ENCODE data around the gene UBIAD1.
A peak's percentile ranks its signal among the peaks of the same experiment; 100 is the strongest.
"Not testable (repeated sequence)": the region's sequence is repeated elsewhere in the genome, so short reads cannot be mapped to it uniquely, and the experiment has no call there.

Gene UBIAD1

GRCh38 chr1:11272832-11273594, at the start of gene UBIAD1:
Gene UBIAD1, plus strand, starts transcription at chr1:11273198. Its CDS starts 334 bp downstream, at chr1:11273532.
- peak; percentile 99 for DNase-seq

DNA sequence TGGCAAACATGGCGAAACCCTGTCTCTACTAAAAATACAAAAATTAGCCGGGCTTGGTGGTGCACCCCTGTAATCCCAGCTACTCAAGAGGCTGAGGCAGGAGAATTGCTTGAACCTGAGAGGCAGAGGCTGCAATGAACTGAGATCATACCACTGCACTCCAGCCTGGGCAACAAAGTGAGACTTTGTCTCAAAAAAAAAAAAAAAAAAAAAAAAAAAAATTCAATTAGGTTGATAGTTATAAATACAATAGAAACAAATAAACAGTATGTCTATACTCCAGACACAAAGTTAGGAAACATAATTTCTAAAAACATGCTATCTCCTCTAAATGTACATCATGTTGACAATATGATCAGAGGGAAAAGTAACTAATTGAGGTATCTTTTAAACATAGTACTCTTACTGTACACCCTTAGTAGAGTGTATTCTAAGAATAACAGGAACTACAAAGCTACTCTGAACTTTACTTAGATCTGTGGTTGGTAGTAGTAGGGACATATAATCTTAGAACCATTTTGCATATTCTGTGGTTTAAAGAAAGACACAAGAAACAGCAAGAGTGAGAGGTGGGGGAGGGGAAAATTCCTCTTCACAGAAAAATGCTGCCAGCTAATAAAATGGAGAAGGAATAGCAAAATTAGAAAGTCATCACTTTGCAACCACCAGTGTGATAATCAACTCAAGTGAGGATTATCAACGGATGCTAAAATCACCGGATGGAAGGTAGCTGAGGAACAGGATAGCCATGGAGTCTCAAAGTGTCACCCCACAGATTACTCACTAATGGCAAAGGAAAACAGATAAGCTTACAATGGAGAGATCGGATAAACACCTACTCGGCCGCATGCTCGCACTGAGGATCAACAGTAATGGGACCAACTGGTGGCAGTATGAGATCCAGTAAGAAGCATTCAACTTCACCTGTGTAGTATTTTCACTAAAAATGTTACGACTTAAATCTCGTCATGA, 45.6 kb upstream of the UBIAD1 start:
- DNase-seq: no peak

GRCh38 chr1:11229203-11229602, 43.8 kb upstream of the UBIAD1 start:
- DNase-seq: no peak

DNA sequence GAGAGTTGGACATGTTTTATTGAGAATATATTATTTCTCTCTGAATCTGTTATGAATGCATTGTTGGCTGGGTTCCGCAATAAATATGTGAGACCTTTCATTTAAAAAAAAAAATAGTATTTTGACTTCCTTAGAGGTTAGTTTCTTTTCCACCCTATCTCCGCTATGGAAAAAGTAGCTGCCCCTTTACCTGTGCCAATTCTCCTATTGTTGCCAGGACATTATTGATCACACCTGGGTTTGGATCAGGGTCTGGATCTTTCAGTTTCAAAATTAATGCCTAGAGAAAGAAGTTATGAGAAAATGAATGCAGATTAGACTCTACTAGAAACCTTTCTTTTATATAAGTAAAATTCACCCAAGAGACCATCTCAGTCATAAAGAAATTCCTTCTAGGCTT, 39.8 kb upstream of the UBIAD1 start:
- no peak for DNase-seq

DNA sequence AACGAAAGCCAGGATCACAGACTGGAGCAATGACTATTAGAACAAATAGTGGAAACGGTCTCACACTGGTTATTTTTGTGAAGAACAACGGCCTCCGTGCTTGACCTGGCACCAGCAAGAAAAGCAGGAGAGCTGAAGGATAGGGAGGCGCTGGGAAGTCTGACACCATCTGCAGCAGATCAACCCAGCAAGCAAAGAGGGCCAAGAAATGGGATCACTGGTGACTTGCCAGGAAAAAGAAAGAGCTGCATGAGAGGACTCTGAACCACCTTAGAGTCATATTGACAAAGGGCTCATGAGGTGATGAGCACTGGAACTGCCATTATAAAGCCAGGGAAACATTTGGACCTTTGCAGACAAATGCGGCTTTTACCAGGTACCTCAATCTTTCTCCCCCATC, 35.6 kb upstream of the UBIAD1 start:
- DNase-seq: no peak

DNA sequence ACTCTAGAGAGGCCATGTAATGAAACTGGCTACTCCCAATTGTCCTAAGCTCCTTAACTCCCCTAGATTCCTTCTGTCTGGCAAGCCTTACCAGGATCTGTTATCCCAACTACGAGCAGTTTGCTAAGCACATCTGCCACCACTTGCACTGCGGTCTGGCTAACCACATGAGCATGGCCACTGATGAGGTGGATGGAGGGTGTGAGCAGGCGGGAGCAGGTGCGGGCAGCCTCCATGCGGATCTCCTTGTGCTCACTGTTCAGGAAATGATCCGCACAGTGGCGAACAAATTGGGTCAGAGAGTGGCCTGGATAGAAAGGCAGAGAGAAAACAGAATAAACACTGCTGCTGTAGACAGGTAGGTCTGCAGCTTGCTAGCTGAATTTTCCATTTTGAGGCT, 34.7 kb upstream of the UBIAD1 start:
- peak; percentile 18 for DNase-seq

- DNase-seq: no peak
Measured at GRCh38 chr1:11245248-11245647, 27.8 kb upstream of the UBIAD1 start.

DNA sequence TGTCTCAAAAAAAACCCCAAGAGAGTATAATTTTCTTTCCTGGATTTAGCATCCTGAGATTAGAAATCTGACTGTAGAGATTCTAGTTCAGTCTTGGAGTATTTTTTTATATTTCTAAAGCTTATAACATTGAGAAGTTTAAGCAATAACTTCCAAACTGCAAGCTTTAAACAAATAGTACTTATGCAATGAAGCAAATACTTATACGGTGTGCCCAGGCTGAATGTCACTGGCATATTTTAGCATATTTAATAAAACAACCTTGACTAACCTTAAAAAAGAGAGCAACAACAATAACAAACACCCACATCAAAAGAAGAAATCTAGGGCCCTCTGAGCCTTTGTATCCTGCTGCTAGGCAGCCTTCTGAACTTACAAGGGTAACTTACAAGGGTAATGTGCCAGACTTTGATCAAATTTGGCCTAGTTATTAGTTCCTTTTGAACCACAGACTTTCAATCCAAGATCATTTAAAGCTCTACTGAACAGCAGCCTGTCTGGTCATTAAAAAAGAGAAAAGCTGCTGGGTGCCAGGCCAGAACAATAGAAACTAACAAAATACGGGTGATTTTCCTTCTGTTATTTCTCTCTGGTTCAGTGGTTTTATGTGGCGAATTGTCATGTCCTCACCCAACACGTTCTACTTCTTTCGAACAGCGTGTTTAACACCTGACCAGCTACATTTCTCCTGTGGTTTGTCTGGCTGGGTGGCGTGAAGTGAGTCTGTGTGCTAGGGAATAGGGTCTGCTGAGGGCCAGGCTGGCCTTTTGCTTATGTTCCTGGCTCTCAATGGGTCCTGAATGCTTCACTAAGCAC, 26.9 kb upstream of the UBIAD1 start:
- DNase-seq: no peak

DNA sequence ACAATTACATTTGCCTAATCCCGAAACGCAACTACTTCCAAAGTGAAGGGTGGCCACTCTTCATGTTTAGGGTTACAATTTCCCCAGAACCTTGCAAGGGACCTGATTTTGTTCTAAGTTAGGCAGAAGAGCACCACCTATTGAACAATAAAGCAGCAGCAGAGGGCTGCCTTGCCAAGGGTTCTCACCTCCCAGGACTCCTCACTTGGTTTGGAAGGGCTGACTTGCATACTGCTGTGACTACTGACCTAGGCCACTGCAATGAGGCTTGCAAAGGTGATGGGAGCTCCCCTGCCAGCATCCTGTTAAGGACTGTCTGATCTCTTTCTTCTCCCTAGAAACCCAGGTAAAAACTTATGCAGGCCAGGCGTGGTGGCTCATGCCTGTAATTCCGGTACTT, 24.8 kb upstream of the UBIAD1 start:
- DNase-seq: no peak

GRCh38 chr1:11252538-11252937, 20.5 kb upstream of the UBIAD1 start:
- no peak for DNase-seq

DNA sequence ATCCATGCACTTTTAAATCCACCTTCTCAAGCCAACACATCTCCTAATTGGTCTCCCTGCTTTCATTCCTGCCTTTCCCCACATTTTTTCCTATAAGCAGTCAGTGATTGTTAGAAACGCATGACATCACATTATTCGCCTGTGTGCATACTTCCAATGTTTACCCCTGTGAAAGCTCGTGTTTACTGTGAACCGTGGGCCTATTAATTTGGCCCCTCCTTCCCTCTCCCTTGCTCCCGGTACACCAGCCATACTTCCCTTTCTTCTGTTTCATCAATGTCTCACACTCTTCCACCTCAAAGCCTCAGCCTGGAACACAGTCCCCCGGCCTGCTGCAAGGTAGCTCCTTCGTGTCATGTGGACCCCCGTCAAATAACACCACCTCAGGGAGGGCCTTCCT, 19.8 kb upstream of the UBIAD1 start:
- DNase-seq: no peak

- no peak for DNase-seq
Measured at GRCh38 chr1:11256299-11256698, 16.7 kb upstream of the UBIAD1 start.

- peak; percentile 100 for DNase-seq
Measured at GRCh38 chr1:11262171-11263049, 10.6 kb upstream of the UBIAD1 start, which contains the start of gene MTOR. Gene MTOR, minus strand, starts transcription at chr1:11262551. Its CDS starts 3,142 bp downstream, at chr1:11259409.

DNA sequence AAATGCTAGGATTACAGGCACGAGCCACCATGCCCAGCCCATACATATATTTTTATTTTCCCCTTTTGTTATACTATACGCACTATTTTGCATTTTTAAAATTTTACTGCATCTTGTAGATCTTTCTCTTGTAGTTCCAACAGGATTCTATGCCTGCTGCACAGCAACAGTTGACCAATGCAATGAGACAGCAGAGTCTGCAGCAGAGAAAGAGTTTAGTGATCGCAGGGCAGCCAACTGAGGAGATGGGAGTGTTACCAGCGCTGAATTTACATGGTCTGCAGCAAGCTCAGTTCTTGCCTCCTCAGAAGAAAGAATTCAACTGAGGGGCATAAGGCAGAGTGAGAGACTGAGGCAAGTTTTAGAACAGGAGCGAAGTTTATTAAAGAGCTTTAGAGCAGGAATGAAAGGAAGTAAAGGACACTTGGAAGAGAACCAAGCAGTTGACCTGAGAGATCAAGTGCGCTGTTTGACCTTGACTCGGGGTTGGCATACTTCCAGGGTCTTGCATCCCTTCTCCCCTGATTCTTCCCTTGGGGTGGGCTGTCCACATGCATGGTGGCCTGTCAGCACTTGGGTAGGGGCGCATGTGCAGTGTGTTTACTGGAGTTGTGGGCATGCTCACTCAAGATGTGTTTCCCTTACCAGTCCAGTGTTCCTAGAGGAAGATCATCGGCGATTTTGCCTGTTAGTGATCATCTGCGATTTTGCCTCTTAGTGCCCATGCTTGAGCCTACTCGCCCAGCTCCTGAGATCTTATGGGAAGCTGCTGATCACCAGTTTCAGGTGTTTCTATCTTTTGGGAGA, 6.5 kb upstream of the UBIAD1 start:
- DNase-seq: no peak

GRCh38 chr1:11267350-11268337, 5.4 kb upstream of the UBIAD1 start:
- not testable (repeated sequence) for DNase-seq

GRCh38 chr1:11272544-11272831, 510 bp upstream of the UBIAD1 start:
- DNase-seq: no peak

DNA sequence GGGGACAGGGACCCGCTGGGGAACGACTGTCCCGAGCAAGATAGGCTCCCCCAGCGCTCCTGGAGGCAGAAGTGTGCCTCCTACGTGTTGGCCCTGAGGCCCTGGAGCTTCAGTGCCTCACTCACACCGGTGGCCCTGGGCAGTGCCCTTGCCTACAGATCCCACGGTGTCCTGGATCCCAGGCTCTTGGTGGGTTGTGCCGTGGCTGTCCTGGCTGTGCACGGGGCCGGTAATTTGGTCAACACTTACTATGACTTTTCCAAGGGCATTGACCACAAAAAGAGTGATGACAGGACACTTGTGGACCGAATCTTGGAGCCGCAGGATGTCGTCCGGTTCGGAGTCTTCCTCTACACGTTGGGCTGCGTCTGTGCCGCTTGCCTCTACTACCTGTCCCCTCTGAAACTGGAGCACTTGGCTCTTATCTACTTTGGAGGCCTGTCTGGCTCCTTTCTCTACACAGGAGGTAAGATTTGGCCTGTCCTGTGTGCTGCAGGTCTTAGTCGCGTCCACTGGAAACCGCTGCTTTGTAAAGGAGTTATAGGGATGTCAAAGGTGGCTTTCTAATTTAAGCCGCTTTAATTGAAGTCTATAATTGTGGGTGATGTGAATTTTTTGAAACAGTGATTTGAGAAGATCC, 717 bp downstream of the UBIAD1 start:
- DNase-seq: peak; percentile 80

DNA sequence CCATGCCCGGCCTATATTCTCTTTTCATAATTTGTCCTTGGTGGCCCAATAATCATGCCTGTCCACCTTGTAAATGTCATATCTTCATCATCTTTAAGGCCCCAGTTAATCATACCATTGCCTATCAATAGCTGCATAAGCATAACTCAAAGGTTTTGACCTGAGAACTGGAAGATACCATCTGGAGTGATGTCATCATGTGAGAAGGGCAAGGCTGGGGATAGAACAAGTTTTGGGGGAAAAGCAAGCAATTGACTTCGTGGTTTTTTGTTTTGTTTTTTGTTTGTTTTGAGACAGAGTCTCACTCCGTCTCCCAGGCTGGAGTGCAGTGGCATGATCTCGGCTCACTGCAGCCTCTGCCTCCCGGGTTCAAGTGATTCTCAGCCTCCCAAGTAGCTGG, 6.2 kb downstream of the UBIAD1 start:
- DNase-seq: no peak

- DNase-seq: no peak
Measured at GRCh38 chr1:11279630-11280029, 6.6 kb downstream of the UBIAD1 start.
